22Rv1 (cell line): Measurements from ENCODE around the gene C20orf96.

Experiments used
- H3K27ac ChIP-seq: fragments of 450-650 bp; 2 replicates; pipeline ENCODE4 v1.5.1; 2017
- CTCF ChIP-seq: fragments of 450-650 bp; IDR thresholded peaks from 2 replicates; pipeline ENCODE4 v1.5.1; 2017; ENCODE audit warnings: mild to moderate bottlenecking
- ZFX ChIP-seq: fragments of 450-650 bp; IDR thresholded peaks from 2 replicates; pipeline ENCODE4 v1.6.1; 2017; ENCODE audit warnings: antibody characterized with exemption, borderline replicate concordance

The C20orf96 gene

GRCh38 chr20:276620-277495 lies 13.7 kb downstream of the C20orf96 start:
- TF ChIP-seq CTCF (no peak), ZFX (no peak)
- H3K27ac ChIP-seq, result no peak overlapping the region

GRCh38 chr20:275791-276190 lies 14.8 kb downstream of the C20orf96 start:
- no peak for TF ChIP-seq ZFX
- no peak for TF ChIP-seq CTCF
- H3K27ac ChIP-seq, result no peak overlapping the region

GRCh38 chr20:273884-274283 lies 16.7 kb downstream of the C20orf96 start:
- no peak overlapping the region for H3K27ac ChIP-seq
- no peak for TF ChIP-seq CTCF
- no peak for TF ChIP-seq ZFX

- TF ChIP-seq CTCF (no peak), ZFX (no peak)
- H3K27ac ChIP-seq, result no peak overlapping the region
These were observed 17.8 kb downstream of the C20orf96 start for GRCh38 chr20:272718-273117.

GRCh38 chr20:271528-271927 lies 19.0 kb downstream of the C20orf96 start:
- H3K27ac ChIP-seq, result no peak overlapping the region
- TF ChIP-seq ZFX, result no peak
- TF ChIP-seq CTCF, result no peak

GRCh38 chr20:271069-271468 lies 19.5 kb downstream of the C20orf96 start:
- TF ChIP-seq CTCF (no peak), ZFX (no peak)

GRCh38 chr20:270517-270916 lies 20.0 kb downstream of the C20orf96 start:
- no peak overlapping the region for H3K27ac ChIP-seq
- TF ChIP-seq ZFX, result no peak
- TF ChIP-seq CTCF, result no peak

More at GRCh38 chr20:271069-271468, 19.5 kb downstream of the C20orf96 start:
- no peak overlapping the region for H3K27ac ChIP-seq
